HG02610 (cell line): ENCODE data around the gene GLDC.

Experiments
- ATAC-seq: cut with Tn5 transposase; IDR thresholded peaks from one replicate; pipeline ENCODE4 v1.9.1; 2021; ENCODE audit warnings: mild to moderate bottlenecking, moderate library complexity; ENCODE audit not compliant: unreplicated experiment

Gene GLDC

DNA sequence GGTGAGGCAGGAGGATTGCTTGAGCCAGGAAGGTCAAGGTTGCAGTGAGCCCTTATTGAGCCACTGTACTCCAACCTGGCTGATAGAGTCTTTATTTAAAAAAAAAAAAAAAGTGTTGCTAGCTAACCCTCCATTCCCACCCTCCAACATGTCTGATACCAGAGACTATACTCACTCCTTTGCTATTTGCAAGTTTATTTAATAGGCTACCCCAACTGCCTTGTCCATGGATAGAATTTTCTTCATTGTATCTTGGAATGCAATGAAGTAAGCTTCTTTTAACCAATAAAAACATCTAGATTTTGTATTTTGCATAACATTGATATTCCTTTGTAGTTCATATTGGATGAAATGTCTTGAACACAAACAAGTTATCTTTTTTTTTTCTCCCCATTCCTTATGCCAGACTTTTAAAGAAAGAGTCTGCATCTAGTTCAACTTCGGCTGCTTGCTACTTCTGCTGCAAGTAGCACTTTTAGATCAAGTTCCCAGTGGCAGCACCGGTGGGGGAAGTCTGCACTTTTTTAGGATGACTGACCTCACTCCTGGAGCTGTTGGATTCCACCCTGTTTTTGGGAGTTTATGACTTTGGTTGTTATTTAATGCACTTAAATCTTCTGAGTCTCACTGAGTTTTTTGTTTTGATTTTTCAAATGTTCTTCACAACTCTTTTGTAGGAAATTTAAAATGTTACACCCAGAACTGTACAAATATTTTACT is 120.0 kb downstream of the GLDC start:
- ATAC-seq, result no peak

DNA sequence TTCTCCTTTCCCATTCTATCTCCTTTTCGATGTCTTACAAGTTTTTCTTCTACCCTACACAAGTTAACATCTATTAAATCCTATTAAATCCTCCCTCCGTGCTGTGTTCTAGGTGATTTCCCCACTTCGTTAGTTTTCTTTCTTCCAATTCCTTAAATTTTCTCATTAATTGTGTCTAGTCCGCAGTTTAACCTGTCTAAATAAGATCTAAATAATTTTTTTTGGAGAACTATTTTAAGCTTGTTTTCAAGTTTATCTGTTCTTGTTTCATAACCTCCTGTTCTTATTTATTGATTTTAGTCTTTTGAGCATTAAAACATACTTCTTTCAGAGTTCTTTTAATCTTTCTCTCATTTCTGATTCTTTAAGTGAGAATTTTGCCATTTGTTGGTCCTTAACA is 123.3 kb downstream of the GLDC start:
- ATAC-seq, result no peak

DNA sequence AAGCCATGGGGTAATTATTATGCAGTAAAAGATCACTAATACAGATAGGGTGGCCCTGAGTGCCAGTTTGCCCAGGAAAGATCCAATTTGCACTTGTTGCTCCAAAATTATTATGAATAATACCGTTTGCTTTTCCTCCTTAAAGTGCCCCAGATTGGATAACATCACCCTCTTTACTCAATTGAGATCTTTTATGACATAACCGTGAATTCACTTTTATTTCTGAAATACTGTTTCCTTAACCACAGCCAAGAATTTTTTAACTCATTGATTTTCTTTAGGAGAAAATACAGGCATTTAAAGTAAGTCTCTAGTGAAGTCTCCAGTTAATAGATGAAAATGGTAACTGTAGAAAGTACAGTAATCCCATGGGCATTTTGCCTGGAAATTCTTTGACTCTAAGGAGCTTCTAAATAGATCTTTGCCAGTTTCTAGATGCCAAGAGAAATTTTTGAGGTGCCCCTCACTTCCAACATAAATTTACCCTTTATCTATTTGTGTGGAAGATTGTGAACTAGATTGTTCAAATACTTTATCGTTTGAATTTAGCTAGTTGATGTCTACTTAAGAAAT is 133.4 kb downstream of the GLDC start:
- ATAC-seq, result no peak

DNA sequence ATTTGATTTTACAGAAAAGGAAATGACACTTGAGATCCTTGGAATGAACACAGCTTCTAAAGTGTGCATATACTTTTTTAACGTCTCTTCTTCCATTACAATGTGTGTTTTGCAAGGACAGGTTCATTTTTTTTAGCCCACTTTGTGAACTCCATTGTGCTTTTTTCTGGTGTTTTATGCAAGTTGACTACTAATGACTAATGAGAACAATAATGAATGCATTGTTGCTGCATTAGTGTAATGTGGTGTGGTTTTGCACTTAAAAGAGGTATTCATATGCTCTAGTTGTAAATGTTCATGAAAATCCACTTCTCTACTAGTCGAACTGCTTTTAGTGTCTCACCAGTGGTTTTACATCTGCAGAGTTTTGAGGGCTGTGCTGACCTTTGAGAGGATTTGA is 139.0 kb downstream of the GLDC start:
- ATAC-seq, result no peak

DNA sequence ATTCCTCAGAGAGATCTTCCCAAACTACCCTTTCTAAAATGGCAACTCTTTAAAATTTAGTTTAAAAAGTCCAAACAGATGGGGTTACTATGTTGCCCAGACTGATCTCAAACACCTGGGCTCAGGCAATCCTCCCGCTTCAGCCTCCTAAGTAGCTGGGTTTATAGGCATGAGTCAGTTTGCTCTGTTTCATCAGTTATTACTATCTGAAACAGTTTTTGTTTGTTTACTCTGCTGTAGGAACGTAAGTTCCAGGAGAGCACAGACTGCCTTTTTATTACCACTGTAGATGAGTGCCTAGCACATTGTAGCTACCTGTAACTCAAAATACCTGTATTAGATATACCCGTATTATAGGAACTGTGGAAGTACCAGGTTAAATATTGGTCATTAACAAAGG is 143.1 kb downstream of the GLDC start:
- no peak for ATAC-seq

DNA sequence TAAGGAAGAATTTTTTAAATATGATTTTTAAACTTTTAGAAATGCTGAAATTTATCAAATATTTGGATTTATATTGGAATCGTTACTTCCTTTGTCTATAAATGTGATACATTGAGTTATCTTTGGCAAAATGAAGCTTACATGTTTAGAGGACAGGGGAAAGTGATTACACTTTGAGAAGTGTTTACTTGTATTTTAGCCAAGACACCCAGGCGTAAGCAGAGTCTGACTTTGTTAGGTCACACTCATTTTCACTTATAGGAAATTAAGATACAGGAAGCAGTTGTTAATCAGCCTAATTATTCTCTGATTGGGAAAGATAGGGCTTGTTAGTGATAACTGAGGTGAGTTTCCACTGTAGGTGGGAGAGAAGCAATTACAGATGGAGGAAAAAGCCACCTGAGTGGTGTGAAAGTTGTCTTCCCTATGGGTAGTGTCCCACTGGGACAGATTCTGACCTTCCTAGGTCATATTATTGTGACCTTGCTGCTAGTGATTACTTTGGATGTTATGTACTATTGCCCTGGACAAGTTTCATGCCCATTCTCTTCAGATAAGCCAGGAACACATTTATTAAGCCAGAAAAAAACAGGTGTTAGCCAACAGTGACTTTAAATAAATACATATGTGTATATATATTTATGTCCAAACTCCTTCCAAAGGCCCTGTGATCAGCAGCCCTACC is 143.9 kb downstream of the GLDC start:
- ATAC-seq, result no peak

DNA sequence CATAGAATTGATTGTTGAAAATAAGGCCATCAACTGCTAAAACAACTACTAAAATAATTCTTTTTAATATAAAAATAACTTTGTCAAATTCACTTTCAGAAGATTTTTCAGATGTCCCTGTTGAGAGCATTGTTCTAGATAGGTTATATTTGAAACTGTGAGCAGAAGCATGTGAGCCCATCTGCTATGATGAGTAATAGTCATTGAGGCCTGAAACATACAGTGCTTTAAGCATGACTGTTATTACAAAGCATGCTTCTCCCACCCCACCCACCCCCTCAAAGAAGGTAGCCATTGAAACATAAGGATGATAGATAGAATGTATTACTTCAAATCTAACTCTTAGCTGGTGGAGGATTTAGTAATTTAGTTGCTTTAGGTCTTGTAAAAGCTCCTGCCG is 146.5 kb downstream of the GLDC start:
- ATAC-seq, result no peak

DNA sequence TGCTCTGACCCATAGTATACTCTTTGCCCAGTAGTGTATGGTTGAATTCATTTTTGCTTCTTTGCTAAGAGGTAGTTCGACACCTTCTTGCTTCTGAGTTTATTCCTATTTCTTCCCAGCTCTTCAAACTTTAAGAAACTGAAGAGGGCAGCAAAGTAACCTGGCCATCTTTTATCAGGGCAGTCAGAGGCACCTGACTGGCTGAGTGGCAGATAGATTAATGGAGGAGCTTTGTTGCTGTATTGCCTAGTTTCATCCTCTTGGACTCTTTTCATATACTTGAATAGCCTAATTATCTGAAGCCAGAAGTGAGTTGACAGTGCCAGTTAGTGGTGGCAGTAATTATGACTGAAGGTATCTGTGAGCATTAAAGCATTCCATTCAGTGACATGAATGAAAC is 150.1 kb downstream of the GLDC start:
- no peak for ATAC-seq

DNA sequence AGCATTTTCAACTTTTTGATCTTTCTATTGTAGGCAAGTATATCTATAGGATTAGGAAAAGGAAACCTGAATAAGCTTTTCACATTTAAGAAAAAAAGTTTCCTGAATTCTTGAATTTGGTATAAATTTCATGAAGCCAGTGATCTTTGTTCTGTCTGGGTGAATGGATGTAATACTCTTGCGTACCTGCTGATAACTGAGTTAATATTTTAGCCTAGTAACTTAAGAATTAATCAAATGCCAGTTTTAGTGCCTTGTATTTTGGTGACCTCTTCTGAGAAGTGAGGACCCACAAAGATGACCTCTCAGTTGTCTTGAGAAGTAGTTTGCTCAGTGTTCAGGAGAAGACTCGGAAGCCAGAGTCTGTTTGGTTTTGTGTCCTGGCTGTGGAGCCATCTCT is 154.7 kb downstream of the GLDC start:
- no peak for ATAC-seq

DNA sequence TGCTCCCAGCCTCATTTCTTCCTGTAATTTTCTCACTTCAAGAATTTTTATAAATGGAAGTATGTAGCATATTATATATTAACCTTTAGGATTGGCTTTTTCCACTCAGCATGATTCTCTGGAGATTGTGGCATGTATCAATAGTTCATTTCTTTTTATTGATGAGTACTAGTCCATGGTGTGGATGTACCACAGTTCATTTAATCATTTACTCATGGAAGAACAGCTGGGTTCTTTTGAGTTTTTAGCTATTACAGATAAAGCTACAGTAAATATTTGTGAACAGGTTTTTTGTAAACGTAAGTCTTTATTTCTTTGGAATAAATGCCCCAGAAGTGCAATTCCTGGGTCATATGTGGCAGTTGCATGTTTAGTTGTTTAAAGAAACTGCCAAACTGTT is 156.4 kb downstream of the GLDC start:
- no peak for ATAC-seq

DNA sequence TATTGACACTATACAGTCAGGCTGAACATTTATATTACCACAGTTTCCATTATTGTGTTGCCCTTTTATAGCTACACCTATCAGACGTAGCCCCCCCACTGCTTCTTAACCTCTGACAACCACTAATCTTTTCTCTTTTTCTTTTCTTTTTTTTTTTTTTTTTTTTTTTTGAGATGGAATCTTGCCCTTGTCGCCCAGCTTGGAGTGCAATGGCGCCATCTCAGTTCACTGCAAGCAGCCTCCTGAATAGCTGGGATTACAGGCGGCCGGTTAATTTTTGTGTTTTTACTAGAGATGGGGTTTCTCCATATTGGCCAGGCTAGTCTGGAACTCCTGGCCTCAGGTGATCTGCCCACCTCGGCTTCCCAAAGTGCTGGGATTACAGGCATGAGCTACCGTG is 157.1 kb downstream of the GLDC start:
- ATAC-seq, result no peak

DNA sequence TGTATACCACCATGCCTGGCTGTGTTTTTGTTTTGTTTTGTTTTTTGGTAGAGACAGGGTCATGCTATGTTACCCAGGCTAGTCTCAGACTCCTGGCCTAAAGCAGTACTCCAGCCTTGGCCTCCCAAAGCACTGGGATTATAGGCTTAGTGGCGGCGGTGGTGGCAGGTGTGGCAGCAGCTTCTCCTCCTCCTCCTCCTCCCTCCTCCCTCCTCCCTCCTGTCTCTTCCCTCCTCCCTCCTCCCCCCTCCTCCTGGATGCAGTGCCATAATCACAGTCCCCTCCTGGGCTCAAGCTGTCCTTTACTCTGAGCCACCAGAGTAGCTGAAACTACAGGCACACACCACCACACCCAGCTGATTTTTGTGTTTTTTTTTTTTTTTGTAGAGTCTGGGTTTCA is 161.3 kb downstream of the GLDC start:
- ATAC-seq, result no peak
